NB4 (cell line): ENCODE measurements around the gene ERICH4.

Experiments
- POLR2A ChIP-seq: IDR thresholded peaks from 2 replicates; pipeline ENCODE4 v1.6.1; 2011; ENCODE audit warnings: mild to moderate bottlenecking; ENCODE audit not compliant: insufficient read length; ENCODE audit errors: extremely low read depth
- TF ChIP-seq, protein P1 (sequence below): IDR thresholded peaks from one replicate; pipeline ENCODE4 v1.5.1; 2012; ENCODE audit warnings: low read depth, low read length

DNA sequence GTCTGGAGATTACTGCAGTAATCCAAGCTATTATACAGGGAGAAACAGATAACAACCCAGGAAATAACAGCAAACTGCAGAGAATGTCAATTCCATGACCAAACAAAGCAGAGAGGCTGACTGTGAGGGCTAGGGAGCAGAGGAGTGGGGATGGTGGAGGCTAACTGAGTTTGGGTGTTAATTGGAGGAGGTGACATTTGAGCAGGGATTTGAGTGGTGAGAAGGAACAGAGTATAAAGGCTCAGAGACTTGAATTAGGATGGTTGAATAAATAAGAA, 6.3 kb upstream of the ERICH4 start:
- TF ChIP-seq POLR2A: no peak
- TF ChIP-seq, protein P1, sequence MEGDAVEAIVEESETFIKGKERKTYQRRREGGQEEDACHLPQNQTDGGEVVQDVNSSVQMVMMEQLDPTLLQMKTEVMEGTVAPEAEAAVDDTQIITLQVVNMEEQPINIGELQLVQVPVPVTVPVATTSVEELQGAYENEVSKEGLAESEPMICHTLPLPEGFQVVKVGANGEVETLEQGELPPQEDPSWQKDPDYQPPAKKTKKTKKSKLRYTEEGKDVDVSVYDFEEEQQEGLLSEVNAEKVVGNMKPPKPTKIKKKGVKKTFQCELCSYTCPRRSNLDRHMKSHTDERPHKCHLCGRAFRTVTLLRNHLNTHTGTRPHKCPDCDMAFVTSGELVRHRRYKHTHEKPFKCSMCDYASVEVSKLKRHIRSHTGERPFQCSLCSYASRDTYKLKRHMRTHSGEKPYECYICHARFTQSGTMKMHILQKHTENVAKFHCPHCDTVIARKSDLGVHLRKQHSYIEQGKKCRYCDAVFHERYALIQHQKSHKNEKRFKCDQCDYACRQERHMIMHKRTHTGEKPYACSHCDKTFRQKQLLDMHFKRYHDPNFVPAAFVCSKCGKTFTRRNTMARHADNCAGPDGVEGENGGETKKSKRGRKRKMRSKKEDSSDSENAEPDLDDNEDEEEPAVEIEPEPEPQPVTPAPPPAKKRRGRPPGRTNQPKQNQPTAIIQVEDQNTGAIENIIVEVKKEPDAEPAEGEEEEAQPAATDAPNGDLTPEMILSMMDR: no peak
